ENCODE results near the gene EIF3L.

The EIF3L gene

DNA sequence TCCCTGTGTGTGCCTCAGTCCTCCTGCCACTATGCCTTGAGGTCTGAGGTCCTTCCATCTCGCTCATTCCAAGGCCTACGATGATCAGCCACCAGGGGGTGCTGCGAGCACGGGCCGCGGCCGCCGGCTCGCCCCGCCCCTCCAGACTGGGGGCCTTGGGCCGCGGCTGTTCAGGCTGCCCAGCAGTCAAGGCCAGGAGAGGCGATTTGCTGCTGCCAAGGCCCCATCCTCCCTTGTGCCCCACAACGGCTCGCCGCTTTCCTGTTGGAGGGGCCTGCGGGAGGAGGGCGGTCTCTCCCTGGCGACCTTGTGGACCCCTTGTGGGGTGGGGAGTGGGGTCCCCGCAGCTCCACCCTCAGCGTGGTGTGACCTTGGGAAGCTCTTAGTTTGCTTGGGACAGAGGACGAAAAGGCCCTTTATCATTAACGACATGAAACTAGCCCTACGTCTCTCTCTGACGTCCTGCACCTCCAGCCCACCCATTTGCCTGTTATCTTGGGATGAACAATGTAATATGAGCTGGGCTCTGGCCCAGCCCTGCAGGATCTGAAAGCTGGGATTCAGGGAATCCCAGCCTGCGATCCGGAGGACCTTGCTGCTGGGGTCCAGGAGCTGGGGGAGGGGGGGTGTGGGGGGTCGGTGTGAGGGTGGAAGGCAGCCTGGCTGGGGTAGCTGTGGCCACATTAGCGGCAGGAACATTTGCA, 31.4 kb upstream of the EIF3L start:
- peak; percentile 26 for DNase-seq

- no peak for DNase-seq
Observed at GRCh38 chr22:37818409-37819104, 30.7 kb upstream of the EIF3L start.

GRCh38 chr22:37819105-37819433, 30.1 kb upstream of the EIF3L start:
- DNase-seq, result no peak

GRCh38 chr22:37820350-37820749, 28.9 kb upstream of the EIF3L start:
- DNase-seq, result no peak

DNA sequence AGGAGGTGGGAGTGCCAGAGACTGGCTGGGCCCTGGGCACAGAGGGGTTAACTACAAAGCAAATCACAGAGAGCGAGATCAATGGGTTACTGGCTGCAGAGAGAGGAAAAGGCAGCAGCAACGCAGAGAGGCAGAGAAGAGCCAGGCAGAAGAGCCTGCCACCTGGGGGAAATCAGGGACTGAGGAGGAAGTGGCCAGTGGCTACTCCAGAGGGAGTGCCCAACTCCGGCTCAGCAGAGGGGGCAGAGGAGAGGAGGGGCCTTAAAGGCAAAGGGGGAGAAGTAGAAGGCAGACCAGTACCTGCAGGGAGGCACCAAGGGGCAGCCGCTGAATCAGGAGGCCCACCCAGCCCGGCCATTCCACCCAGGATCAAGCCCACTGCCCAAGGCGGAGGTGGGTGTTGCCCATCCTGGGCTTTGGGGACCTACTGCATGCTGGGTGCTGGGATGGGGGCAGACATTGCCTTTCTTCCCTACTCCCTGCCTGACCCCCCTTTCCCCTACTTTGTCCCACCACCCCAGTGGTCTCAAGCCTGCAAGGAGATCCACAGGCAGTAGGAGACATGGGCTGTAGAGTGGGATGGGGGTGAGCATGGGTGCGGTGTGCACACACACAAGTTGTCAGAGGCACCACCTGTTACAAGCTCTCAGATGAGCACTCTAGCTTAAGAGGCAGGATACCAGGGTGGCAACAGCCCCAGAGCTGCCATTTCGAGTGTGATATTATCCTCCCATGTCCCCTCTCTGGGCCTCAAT, 27.0 kb upstream of the EIF3L start:
- no peak for DNase-seq

GRCh38 chr22:37823134-37823985, 25.9 kb upstream of the EIF3L start, which contains the start of gene GALR3:
Gene GALR3, plus strand, starts transcription at chr22:37823382. Its CDS starts 25 bp downstream, at chr22:37823407.
- DNase-seq, result no peak

DNA sequence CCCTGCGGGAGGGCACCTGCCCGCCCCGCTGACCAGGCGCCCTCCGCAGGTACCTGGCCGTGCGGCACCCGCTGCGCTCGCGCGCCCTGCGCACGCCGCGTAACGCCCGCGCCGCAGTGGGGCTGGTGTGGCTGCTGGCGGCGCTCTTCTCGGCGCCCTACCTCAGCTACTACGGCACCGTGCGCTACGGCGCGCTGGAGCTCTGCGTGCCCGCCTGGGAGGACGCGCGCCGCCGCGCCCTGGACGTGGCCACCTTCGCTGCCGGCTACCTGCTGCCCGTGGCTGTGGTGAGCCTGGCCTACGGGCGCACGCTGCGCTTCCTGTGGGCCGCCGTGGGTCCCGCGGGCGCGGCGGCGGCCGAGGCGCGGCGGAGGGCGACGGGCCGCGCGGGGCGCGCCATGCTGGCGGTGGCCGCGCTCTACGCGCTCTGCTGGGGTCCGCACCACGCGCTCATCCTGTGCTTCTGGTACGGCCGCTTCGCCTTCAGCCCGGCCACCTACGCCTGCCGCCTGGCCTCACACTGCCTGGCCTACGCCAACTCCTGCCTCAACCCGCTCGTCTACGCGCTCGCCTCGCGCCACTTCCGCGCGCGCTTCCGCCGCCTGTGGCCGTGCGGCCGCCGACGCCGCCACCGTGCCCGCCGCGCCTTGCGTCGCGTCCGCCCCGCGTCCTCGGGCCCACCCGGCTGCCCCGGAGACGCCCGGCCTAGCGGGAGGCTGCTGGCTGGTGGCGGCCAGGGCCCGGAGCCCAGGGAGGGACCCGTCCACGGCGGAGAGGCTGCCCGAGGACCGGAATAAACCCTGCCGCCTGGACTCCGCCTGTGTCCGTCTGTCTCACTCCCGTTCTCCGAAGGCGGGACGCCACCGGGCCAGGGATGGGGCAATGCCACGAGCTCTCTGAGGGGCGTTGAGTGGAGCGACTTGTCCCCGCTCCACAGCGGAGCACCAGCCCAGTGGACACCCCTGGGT, 24.3 kb upstream of the EIF3L start:
- no peak for DNase-seq

GRCh38 chr22:37827056-37827455, 22.2 kb upstream of the EIF3L start:
- no peak for DNase-seq

- no peak for DNase-seq
Observed at GRCh38 chr22:37830093-37830842, 19.0 kb upstream of the EIF3L start.

DNA sequence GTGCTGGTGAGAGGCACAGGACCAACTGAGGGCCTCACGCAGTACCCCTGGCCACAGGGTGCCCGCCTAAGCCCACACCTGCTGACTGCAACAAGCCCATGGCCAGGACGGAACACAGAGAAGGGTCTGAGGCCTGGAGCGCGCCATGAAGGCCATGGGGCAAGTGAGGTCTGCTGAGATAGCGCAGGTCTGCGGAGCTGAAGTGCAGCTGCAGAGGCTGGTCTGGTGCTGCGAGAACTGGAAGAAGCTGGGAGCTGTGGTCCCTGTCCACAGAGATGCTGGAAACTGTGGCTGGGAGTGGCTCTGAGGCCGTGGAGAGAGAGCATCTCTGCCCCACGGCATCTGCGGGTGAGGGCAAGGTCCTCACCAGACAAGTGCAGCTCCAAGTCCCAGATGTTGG, 17.7 kb upstream of the EIF3L start:
- no peak for DNase-seq

DNA sequence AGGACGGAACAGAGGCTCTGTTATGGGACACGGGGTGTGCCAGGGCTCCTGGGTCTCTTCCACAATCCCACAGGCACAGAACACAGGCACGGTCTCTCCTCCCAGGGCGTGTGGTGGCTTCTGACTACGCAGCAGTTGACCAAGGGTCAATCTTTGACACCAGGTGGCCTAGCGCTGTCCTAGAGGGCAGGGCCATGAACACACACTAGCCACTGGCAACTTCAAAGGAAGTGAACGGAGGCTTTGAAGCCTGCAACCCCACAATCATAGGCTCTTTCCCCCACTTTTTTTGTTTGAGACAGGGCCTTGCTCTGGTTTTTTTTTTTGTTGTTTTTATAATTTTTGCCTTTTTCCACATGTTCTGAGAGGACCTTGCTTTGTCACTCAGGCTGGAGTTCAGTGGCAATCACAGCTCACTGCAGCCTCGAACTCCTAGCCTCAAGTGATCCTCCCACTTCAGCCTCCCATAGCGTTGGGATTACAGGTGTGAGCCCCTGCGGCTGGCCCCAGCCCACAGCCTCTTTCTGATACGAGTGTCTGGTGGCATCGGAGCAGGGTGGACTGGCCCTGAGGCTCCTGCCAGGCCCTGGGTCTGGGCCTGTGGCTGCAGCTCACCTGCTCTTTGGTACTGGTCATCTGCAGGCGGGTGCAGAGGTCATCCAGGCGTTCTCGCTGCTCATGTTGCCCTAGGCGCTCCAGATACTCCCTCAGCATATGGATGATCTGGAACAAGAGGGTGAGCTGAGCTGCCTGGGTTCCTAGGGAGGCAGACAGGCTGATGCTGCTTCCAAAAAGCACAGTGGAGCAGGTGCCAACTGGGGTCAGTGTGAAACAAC, 17.0 kb upstream of the EIF3L start:
- DNase-seq, result no peak

GRCh38 chr22:37842015-37842793, 7.0 kb upstream of the EIF3L start:
- DNase-seq, result no peak

DNA sequence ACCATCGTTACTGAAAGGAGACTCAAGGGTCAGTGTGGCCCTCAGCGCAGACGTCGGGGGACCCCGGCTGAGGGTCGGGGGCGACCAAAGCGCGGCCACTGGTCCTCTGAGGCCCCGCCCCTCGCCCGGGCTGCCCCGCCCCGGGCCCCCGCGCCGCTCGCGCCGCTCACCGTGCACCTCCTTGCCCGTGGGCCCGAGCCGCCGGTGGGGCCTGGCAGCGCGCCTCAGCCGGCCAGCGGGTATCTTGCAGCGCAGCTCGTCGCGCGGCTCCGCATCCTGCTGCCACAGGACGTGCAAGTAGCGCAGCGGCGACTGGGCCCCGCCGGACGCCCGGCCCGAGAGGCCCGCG, 5.5 kb upstream of the EIF3L start:
- DNase-seq, result peak; percentile 47

GRCh38 chr22:37844904-37845329, 4.3 kb upstream of the EIF3L start:
- no peak for DNase-seq

- DNase-seq, result no peak
Observed at GRCh38 chr22:37846433-37846832, 2.8 kb upstream of the EIF3L start.

DNA sequence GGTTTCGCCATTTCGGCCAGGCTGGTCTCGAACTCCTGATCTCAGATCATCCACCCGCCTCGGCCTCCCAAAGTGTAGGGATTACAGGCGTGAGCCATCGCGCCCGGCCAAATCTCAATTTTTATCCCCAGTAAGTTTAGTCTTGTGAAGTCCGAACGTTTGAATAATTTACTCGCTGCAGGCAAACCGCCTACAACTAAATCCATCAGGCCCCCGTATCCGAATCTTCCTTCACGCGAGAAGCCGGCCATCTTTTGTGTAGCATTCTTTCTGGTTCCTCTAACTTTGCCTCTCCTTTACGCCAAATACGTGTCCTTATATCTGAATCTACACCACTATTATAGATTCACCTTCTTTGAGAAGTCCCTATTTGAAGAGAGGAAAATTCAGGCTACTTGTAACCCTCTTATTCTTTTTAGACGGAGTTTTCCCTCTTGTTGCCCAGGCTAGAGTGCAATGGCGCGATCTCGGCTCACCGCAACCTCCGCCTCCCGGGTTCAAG, 581 bp upstream of the EIF3L start:
- no peak for DNase-seq

- DNase-seq, result no peak
Observed at GRCh38 chr22:37850801-37851200, 1.6 kb downstream of the EIF3L start.

- DNase-seq, result no peak
Observed at GRCh38 chr22:37852418-37852817, 3.2 kb downstream of the EIF3L start.

- DNase-seq, result no peak
Observed at GRCh38 chr22:37854946-37855345, 5.7 kb downstream of the EIF3L start.
